H9 (cell line): Measurements from ENCODE around the gene DBNDD2. TPM values are rescaled to one million over a fixed set of nuclear protein-coding genes. Genes with fewer than 3 reads are reported as not detected.

Experiments
- DNase-seq: peaks from one replicate; pipeline ENCODE4 v3.0.0-alpha.2; 2017
- H2AFZ ChIP-seq: one replicate; pipeline ENCODE4 v1.6.1; 2013; ENCODE audit warnings: mild to moderate bottlenecking, low read length, control low read depth, moderate library complexity
- H2AK5ac ChIP-seq: 2 replicates; pipeline ENCODE4 v1.6.1; 2013; ENCODE audit warnings: low read length, control low read depth, mixed read lengths; ENCODE audit not compliant: insufficient read length
- H2BK120ac ChIP-seq: one replicate; pipeline ENCODE4 v1.6.1; 2013; ENCODE audit warnings: low read depth, mild to moderate bottlenecking, low read length, control low read depth, inconsistent platforms; ENCODE audit not compliant: poor library complexity, severe bottlenecking
- H2BK12ac ChIP-seq: 2 replicates; pipeline ENCODE4 v1.6.1; 2013; ENCODE audit warnings: low read length, control low read depth, mixed read lengths, low read depth; ENCODE audit not compliant: insufficient read length
- H2BK15ac ChIP-seq: 2 replicates; pipeline ENCODE4 v1.6.1; 2013; ENCODE audit warnings: low read depth, low read length, control low read depth
- H2BK20ac ChIP-seq: one replicate; pipeline ENCODE4 v1.6.1; 2013; ENCODE audit warnings: low read depth, mild to moderate bottlenecking, low read length, control low read depth, inconsistent platforms; ENCODE audit not compliant: poor library complexity, severe bottlenecking
- H2BK5ac ChIP-seq: 2 replicates; pipeline ENCODE4 v1.6.1; 2013; ENCODE audit warnings: low read length, control low read depth, mixed read lengths; ENCODE audit not compliant: insufficient read length
- H3K14ac ChIP-seq: 2 replicates; pipeline ENCODE4 v1.6.1; 2013; ENCODE audit warnings: low read length, control low read depth; ENCODE audit not compliant: insufficient read depth
- H3K18ac ChIP-seq: 2 replicates; pipeline ENCODE4 v1.6.1; 2013; ENCODE audit warnings: low read depth, mild to moderate bottlenecking, mixed read lengths, low read length, control low read depth; ENCODE audit not compliant: insufficient read length
- H3K23ac ChIP-seq: 2 replicates; pipeline ENCODE4 v1.6.1; 2013; ENCODE audit warnings: low read length, control low read depth, mixed read lengths, low read depth; ENCODE audit not compliant: insufficient read length
- H3K23me2 ChIP-seq: 2 replicates; pipeline ENCODE4 v1.6.1; 2013; ENCODE audit warnings: low read depth, mild to moderate bottlenecking, mixed read lengths, low read length, control low read depth; ENCODE audit not compliant: insufficient read length, poor library complexity, severe bottlenecking
- H3K27ac ChIP-seq: 2 replicates; pipeline ENCODE4 v1.5.1; 2013; ENCODE audit warnings: low read length, control low read depth, mixed read lengths, low read depth; ENCODE audit not compliant: insufficient read length
- H3K27me3 ChIP-seq: 2 replicates; pipeline ENCODE4 v1.6.1; 2013; ENCODE audit warnings: low read length, control low read depth, inconsistent platforms; ENCODE audit not compliant: insufficient read depth
- H3K4ac ChIP-seq: 2 replicates; pipeline ENCODE4 v1.6.1; 2013; ENCODE audit warnings: low read depth, mild to moderate bottlenecking, control low read depth, inconsistent platforms, low read length, moderate library complexity
- H3K4me1 ChIP-seq: 2 replicates; pipeline ENCODE4 v1.6.1; 2013; ENCODE audit warnings: low read length, control low read depth, inconsistent platforms; ENCODE audit not compliant: insufficient read depth
- H3K4me2 ChIP-seq: 2 replicates; pipeline ENCODE4 v1.6.1; 2013; ENCODE audit warnings: low read length, control low read depth, mixed read lengths; ENCODE audit not compliant: insufficient read length, insufficient read depth
- H3K56ac ChIP-seq: 2 replicates; pipeline ENCODE4 v1.6.1; 2013; ENCODE audit warnings: low read depth, mild to moderate bottlenecking, mixed read lengths, low read length, control low read depth; ENCODE audit not compliant: insufficient read length
- H3K79me1 ChIP-seq: 2 replicates; pipeline ENCODE4 v1.6.1; 2013; ENCODE audit warnings: low read depth, mild to moderate bottlenecking, moderate library complexity, low read length, control low read depth, inconsistent platforms; ENCODE audit not compliant: insufficient read depth, poor library complexity, severe bottlenecking
- H3K79me2 ChIP-seq: 2 replicates; pipeline ENCODE4 v1.6.1; 2013; ENCODE audit warnings: low read length, control low read depth, inconsistent platforms; ENCODE audit not compliant: insufficient read depth
- H3K9ac ChIP-seq: 2 replicates; pipeline ENCODE4 v1.6.1; 2013; ENCODE audit warnings: low read length, control low read depth, mixed read lengths; ENCODE audit not compliant: insufficient read length; ENCODE audit errors: extremely low read depth
- H3K9me3 ChIP-seq: one replicate; pipeline ENCODE4 v1.6.1; 2013; ENCODE audit warnings: low read depth, low read length, inconsistent platforms; ENCODE audit not compliant: control insufficient read depth
- H3T11ph ChIP-seq: one replicate; pipeline ENCODE4 v1.6.1; 2013; ENCODE audit warnings: mild to moderate bottlenecking, low read length, control low read depth, inconsistent platforms
- H4K20me1 ChIP-seq: one replicate; pipeline ENCODE4 v1.6.1; 2013; ENCODE audit not compliant: control insufficient read depth, insufficient read length, insufficient read depth
- H4K5ac ChIP-seq: 2 replicates; pipeline ENCODE4 v1.6.1; 2013; ENCODE audit warnings: low read depth, mild to moderate bottlenecking, mixed read lengths, low read length, control low read depth; ENCODE audit not compliant: insufficient read length
- H4K8ac ChIP-seq: replicated peaks from 2 replicates; pipeline ENCODE4 v1.6.1; 2013; ENCODE audit warnings: low read length, control low read depth, mixed read lengths, low read depth; ENCODE audit not compliant: insufficient read length
- H4K91ac ChIP-seq: 2 replicates; pipeline ENCODE4 v1.6.1; 2013; ENCODE audit warnings: low read depth, mild to moderate bottlenecking, moderate library complexity, mixed read lengths, low read length, control low read depth; ENCODE audit not compliant: insufficient read length
- H3K27ac Mint-ChIP-seq, 3 experiments: 2 replicates in 2 of 3; 3 replicates in 1 of 3; pipeline ENCODE4 v1.8.0; 2020 to 2021; ENCODE audit warnings: mixed read lengths in 3 of 3, mild to moderate bottlenecking in 1 of 3, moderate library complexity in 1 of 3
- H3K27me3 Mint-ChIP-seq: 2 replicates; pipeline ENCODE4 v1.8.0; 2021; ENCODE audit warnings: low read depth, mild to moderate bottlenecking, moderate library complexity, mixed read lengths
- H3K36me3 Mint-ChIP-seq, 3 experiments: 2 replicates in 2 of 3; 3 replicates in 1 of 3; pipeline ENCODE4 v1.8.0; 2020 to 2021; ENCODE audit warnings: low read depth in 3 of 3, mixed read lengths in 3 of 3; ENCODE audit not compliant: insufficient read depth in 1 of 3
- H3K4me1 Mint-ChIP-seq, 2 experiments: 2 replicates each; pipeline ENCODE4 v1.8.0; 2020; ENCODE audit warnings: mixed read lengths in 2 of 2
- H3K4me3 Mint-ChIP-seq, 2 experiments: 2 replicates in 1 of 2; 3 replicates in 1 of 2; pipeline ENCODE4 v1.8.0; 2020 to 2021; ENCODE audit warnings: mild to moderate bottlenecking in 2 of 2, mixed read lengths in 2 of 2, moderate library complexity in 1 of 2
- H3K9me3 Mint-ChIP-seq, 2 experiments: 2 replicates in 1 of 2; 3 replicates in 1 of 2; pipeline ENCODE4 v1.8.0; 2020; ENCODE audit warnings: mild to moderate bottlenecking in 2 of 2, mixed read lengths in 2 of 2, moderate library complexity in 1 of 2
- CTCF ChIP-seq: fragments of 200-600 bp; sonication (generic); conservative IDR thresholded peaks from 3 replicates; pipeline ENCODE4 v1.8.0; 2021; ENCODE audit warnings: antibody characterized with exemption, mild to moderate bottlenecking
- total RNA-seq: library from RNA; stranded (reverse); gene quantifications from 2 replicates; pipeline ENCODE4 v1.2.1, GENCODE V29; 2021

Gene DBNDD2
- total RNA-seq, 1 experiment from 2014 or later: 39.1 TPM

- H3K9ac ChIP-seq: no peak overlapping the region
These were observed 41.0 kb upstream of the DBNDD2 start for GRCh38 chr20:45367126-45367525.

More at GRCh38 chr20:45367126-45367525, 41.0 kb upstream of the DBNDD2 start:
- H2BK20ac ChIP-seq: no peak overlapping the region
- no peak overlapping the region for H2BK5ac ChIP-seq
- H2AFZ ChIP-seq: no peak overlapping the region
- no peak overlapping the region for H3K56ac ChIP-seq
- Mint-ChIP-seq H3K4me3 (no peak overlapping the region), H3K4me1 (peaks cover 9 to 10% of the 10 kb centered on the region in 2 experiments), H3K27ac (no peak overlapping the region), H3K27me3 (peaks cover under 1% of the 10 kb centered on the region; the same call in 1 of the 2 replicates), H3K9me3 (no peaks in the 10 kb centered on the region), H3K36me3 (peaks cover 6 to 35% (median 20%) of the 10 kb centered on the region in 3 experiments; a peak in 6 of 7 replicates)
- H3K27me3 ChIP-seq: no peaks in the 10 kb centered on the region
- H2BK12ac ChIP-seq: no peak overlapping the region
- peaks cover 2% of the 10 kb centered on the region for H3K79me1 ChIP-seq
- H4K5ac ChIP-seq: no peak overlapping the region
- H3K23ac ChIP-seq: no peak overlapping the region
- H3K79me2 ChIP-seq: no peaks in the 10 kb centered on the region; the same call in 1 of the 2 replicates
- H4K91ac ChIP-seq: no peak overlapping the region
- no peak overlapping the region for H3K18ac ChIP-seq
- no peak overlapping the region for H3T11ph ChIP-seq
- no peaks in the 10 kb centered on the region for H4K20me1 ChIP-seq
- no peak overlapping the region for H3K14ac ChIP-seq
- peaks cover 6% of the 10 kb centered on the region; the same call in 1 of the 2 replicates for H3K4me1 ChIP-seq
- DNase-seq: no peak
- peaks cover 9% of the 10 kb centered on the region for H3K23me2 ChIP-seq
- H2AK5ac ChIP-seq: no peak overlapping the region
- H4K8ac ChIP-seq: no peak overlapping the region
- no peak overlapping the region for H2BK15ac ChIP-seq
- no peaks in the 10 kb centered on the region for H3K9me3 ChIP-seq
- H2BK120ac ChIP-seq: no peak overlapping the region
- TF ChIP-seq CTCF: no peak
- no peak overlapping the region for H3K27ac ChIP-seq
- no peak overlapping the region for H3K4me2 ChIP-seq
- no peak overlapping the region for H3K4ac ChIP-seq
